AG09319 (cell line): ENCODE data around the gene MPG.
"Not testable (repeated sequence)": the region's sequence is repeated elsewhere in the genome, so short reads cannot be mapped to it uniquely, and the experiment has no call there.

Source experiments
- DNase-seq: peaks from one replicate; pipeline ENCODE4 v3.0.0-alpha.2; 2010; ENCODE audit warnings: low read depth; ENCODE audit errors: extremely low read depth
- CTCF ChIP-seq: IDR thresholded peaks from 2 replicates; pipeline ENCODE4 v1.5.1; 2011; ENCODE audit warnings: low read depth, mild to moderate bottlenecking, inconsistent platforms, low read length, moderate library complexity

MPG gene

GRCh38 chr16:36336-36984 lies 41.6 kb upstream of the MPG start:
- DNase-seq = no peak
- TF ChIP-seq CTCF = no peak

GRCh38 chr16:37511-37910 lies 40.5 kb upstream of the MPG start:
- DNase-seq = no peak
- TF ChIP-seq CTCF = no peak

- not testable (repeated sequence) for DNase-seq
Measured at GRCh38 chr16:38206-38605, 39.8 kb upstream of the MPG start.

- no peak for TF ChIP-seq CTCF
- no peak for DNase-seq
Measured at GRCh38 chr16:38941-39892, 38.8 kb upstream of the MPG start.

GRCh38 chr16:41439-42068 lies 36.5 kb upstream of the MPG start:
- no peak for TF ChIP-seq CTCF
- no peak for DNase-seq

GRCh38 chr16:42069-42457 lies 36.0 kb upstream of the MPG start:
- TF ChIP-seq CTCF = no peak
- no peak for DNase-seq

- TF ChIP-seq CTCF = no peak
- DNase-seq = no peak
Measured at GRCh38 chr16:42691-43090, 35.3 kb upstream of the MPG start.
